Psoas muscle (tissue), 8 donors: ENCODE data around the gene COX4I2. TPM values are rescaled to one million over a fixed set of nuclear protein-coding genes. Genes with fewer than 3 reads are reported as not detected.
"Not testable (repeated sequence)": the region's sequence is repeated elsewhere in the genome, so short reads cannot be mapped to it uniquely, and the experiment has no call there.

Experiments
- ATAC-seq, 4 donors: fragments of 200-7000 bp; cut with Tn5 transposase; one replicate each; pipeline ENCODE4 v1.9.1; 2020; ENCODE audit warnings: moderate library complexity in 3 of 4, mild to moderate bottlenecking in 2 of 4
- DNase-seq, 2 donors: peaks; one replicate each; pipeline ENCODE4 v3.0.0-alpha.2; 2020
- H3K27ac ChIP-seq: fragments of 200-600 bp; one replicate; pipeline ENCODE4 v1.8.0; 2022
- H3K27me3 ChIP-seq, 3 donors: fragments of 200-600 bp in 1 of 3; one replicate each; pipeline versions ENCODE4 v1.6.1 to v1.8.0; 2013 to 2022; ENCODE audit warnings: low read length in 2 of 3, mild to moderate bottlenecking in 2 of 3, moderate library complexity in 1 of 3; ENCODE audit not compliant: insufficient read depth in 3 of 3
- H3K36me3 ChIP-seq, 2 donors: fragments of 200-600 bp in 1 of 2; one replicate each; pipeline versions ENCODE4 v1.6.1 to v1.8.0; 2013 to 2022; ENCODE audit warnings: low read depth in 1 of 2, mild to moderate bottlenecking in 1 of 2, moderate library complexity in 1 of 2; ENCODE audit not compliant: insufficient read depth in 1 of 2
- H3K4me1 ChIP-seq: fragments of 200-600 bp; one replicate; pipeline ENCODE4 v1.8.0; 2022
- H3K4me3 ChIP-seq: fragments of 200-600 bp; one replicate; pipeline ENCODE4 v1.8.0; 2022; ENCODE audit warnings: mild to moderate bottlenecking
- H3K9me3 ChIP-seq: fragments of 200-600 bp; one replicate; pipeline ENCODE4 v1.8.0; 2022
- WGBS, 3 donors: extraction: QIAGEN DNeasy Blood & Tissue Kit; methylation state at CpG; one replicate each; pipeline versions ENCODE4 v1.1.6 to v1.1.7; 2013; 5-methylcytosine and 5-hydroxymethylcytosine counted together
- intact Hi-C, 2 donors: fragments of 100-400 bp; cut with DNase I; formaldehyde crosslinking; loops; one replicate each; pipeline versions ENCODE4 v1.11.0 to v1.14.2; 2022
- polyA plus RNA-seq, 3 donors: library from polyadenylated mRNA; stranded (reverse); fragments of 200-250 nt; gene quantifications; one replicate each; pipeline ENCODE4 v1.2.3, GENCODE V29; 2013
- total RNA-seq, 4 donors: library from RNA; stranded (reverse); fragmentation: NEBNext Ultra II Directional in 2 of 4; extraction: Animal tissue kit (Norgen Biotek cat#: 25700) in 2 of 4; gene quantifications; one replicate each; pipeline versions ENCODE4 v1.2.1 to v1.2.4, GENCODE V29; 2021 to 2023
- TF ChIP-seq, protein P1 (sequence below): fragments of 200-600 bp; IDR thresholded peaks from one replicate; pipeline ENCODE4 v1.8.0; 2022; ENCODE audit warnings: antibody characterized with exemption
- donor health status: healthy with polysubstance abuse.
- donor health status: DM: no; HTN: no; CAD: no; lungs with moderate emphysema.
- donor health status: Bipolar disorder and iron deficiency.
- donor health status: healthy.
- donor health status: DM: yes; HTN: yes; CAD: no.
- donor health status: DM: no; HTN: no; CAD: no.
- donor health status: DM: no; HTN: no; CAD: no.
- donor health status: DM: yes; HTN: yes; CAD: no.

The COX4I2 gene
- total and polyA plus RNA-seq, 7 donors = 3.5 to 13.2 (median 7.0) TPM

DNA sequence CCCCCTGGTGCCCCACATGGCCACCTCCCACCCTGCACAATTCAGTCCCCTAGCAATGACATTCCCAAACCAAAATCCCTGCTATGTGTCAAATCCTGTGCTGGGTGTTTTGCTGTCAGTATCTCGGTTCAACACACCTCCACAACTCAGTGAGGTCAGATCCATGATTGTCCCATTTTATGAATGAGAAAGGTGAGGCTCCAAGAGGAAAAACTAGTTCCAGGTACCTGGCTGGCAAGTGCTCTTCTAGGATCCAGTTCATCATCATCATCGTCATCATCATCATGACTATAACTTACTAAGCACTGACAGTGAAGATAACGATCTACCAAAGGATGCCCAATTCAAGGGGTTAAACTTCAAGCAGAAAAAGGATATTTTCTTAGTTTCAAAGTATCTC lies 17.5 kb upstream of the COX4I2 start:
- no peak for ATAC-seq
- no peaks in the 10 kb centered on the region for H3K4me1 ChIP-seq

GRCh38 chr20:31623123-31623505 lies 14.6 kb upstream of the COX4I2 start:
- H3K36me3 ChIP-seq, H3K9me3 ChIP-seq, H3K4me3 ChIP-seq, H3K27ac ChIP-seq, intact Hi-C loops, H3K27me3 ChIP-seq, ATAC-seq, DNase-seq, H3K4me1 ChIP-seq: not testable (repeated sequence)
- 91 to 95% (median 94%) methylated on average over 6 of the region's 6 CpGs for WGBS, 3 donors

More for the DNA sequence above, 17.5 kb upstream of the COX4I2 start:
- Histone ChIP-seq H3K36me3 (no peaks in the 10 kb centered on the region), H3K27ac (no peak overlapping the region), H3K9me3 (no peaks in the 10 kb centered on the region), H3K4me3 (no peak overlapping the region), H3K27me3 (no peaks in the 10 kb centered on the region)
- 90 to 95% (median 90%) methylated on average over 3 of the region's 3 CpGs for WGBS, 3 donors
- TF ChIP-seq, protein P1, sequence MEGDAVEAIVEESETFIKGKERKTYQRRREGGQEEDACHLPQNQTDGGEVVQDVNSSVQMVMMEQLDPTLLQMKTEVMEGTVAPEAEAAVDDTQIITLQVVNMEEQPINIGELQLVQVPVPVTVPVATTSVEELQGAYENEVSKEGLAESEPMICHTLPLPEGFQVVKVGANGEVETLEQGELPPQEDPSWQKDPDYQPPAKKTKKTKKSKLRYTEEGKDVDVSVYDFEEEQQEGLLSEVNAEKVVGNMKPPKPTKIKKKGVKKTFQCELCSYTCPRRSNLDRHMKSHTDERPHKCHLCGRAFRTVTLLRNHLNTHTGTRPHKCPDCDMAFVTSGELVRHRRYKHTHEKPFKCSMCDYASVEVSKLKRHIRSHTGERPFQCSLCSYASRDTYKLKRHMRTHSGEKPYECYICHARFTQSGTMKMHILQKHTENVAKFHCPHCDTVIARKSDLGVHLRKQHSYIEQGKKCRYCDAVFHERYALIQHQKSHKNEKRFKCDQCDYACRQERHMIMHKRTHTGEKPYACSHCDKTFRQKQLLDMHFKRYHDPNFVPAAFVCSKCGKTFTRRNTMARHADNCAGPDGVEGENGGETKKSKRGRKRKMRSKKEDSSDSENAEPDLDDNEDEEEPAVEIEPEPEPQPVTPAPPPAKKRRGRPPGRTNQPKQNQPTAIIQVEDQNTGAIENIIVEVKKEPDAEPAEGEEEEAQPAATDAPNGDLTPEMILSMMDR = no peak
- no peak for DNase-seq
- intact Hi-C loops = no loop called here

DNA sequence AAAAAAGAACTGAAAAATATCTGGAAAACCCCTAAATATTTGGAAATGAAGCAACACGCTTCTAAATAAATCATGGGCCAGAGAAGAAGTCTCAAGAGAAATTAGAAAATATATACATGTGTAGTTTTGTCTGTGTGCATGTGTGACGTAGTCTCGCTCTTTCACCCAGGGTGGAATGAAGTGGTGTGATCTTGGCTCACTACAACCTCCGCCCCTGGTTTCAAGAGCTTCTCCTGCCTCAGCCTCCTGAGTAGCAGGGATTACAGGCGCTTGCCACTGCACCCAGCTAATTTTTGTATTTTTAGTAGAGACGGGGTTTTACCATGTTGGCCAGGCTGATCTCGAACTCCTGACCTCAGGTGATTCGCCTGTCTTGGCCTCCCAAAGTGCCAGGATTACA lies 11.2 kb upstream of the COX4I2 start:
- H3K27ac ChIP-seq, intact Hi-C loops, H3K4me3 ChIP-seq, DNase-seq, ATAC-seq, H3K9me3 ChIP-seq, H3K27me3 ChIP-seq, H3K4me1 ChIP-seq, H3K36me3 ChIP-seq: not testable (repeated sequence)
- 87 to 94% (median 89%) methylated on average over 8 of the region's 8 CpGs for WGBS, 3 donors

GRCh38 chr20:31628057-31628456 lies 9.7 kb upstream of the COX4I2 start:
- H3K36me3 ChIP-seq, ATAC-seq, H3K27me3 ChIP-seq, H3K27ac ChIP-seq, H3K9me3 ChIP-seq, DNase-seq, H3K4me3 ChIP-seq, H3K4me1 ChIP-seq, intact Hi-C loops: not testable (repeated sequence)
- WGBS, 3 donors = 63 to 74% (median 67%) methylated on average over 2 of the region's 2 CpGs

DNA sequence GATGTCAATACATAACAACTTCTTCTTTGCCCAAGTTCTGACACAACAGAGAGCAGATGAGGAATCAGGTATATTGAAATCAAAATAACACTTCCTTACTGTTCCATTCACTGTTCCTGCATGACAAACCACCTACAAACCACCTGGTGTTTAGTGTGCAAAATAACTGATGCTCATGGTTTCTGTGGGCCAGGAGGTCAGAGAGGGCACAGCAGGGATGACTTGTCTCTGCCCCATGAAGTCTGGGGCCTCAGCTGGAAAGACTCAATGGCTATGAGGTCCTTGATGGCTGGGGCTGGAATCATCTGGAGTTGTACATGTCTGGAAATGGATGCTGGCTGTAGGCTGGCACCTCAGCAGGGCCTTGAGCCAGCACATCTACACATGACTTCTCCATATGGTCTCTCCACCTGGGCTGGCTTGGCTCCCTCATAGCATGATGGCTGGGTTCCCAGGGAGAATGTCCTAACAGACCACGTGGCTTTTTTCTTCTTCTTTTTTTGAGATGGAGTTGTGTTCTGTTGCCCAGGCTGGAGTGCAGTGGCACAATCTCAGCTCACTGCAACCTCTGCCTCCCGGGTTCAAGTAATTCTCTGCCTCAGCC lies 7.4 kb upstream of the COX4I2 start:
- Histone ChIP-seq H3K4me1 (no peaks in the 10 kb centered on the region), H3K36me3 (no peaks in the 10 kb centered on the region), H3K27me3 (no peaks in the 10 kb centered on the region), H3K27ac (no peak overlapping the region), H3K4me3 (no peak overlapping the region), H3K9me3 (no peaks in the 10 kb centered on the region)
- ATAC-seq (no peak), DNase-seq (no peak)
- TF ChIP-seq, protein P1 = no peak
- 37 to 49% (median 42%) methylated on average over 2 of the region's 2 CpGs for WGBS, 3 donors
- intact Hi-C loops = no loop called here

DNA sequence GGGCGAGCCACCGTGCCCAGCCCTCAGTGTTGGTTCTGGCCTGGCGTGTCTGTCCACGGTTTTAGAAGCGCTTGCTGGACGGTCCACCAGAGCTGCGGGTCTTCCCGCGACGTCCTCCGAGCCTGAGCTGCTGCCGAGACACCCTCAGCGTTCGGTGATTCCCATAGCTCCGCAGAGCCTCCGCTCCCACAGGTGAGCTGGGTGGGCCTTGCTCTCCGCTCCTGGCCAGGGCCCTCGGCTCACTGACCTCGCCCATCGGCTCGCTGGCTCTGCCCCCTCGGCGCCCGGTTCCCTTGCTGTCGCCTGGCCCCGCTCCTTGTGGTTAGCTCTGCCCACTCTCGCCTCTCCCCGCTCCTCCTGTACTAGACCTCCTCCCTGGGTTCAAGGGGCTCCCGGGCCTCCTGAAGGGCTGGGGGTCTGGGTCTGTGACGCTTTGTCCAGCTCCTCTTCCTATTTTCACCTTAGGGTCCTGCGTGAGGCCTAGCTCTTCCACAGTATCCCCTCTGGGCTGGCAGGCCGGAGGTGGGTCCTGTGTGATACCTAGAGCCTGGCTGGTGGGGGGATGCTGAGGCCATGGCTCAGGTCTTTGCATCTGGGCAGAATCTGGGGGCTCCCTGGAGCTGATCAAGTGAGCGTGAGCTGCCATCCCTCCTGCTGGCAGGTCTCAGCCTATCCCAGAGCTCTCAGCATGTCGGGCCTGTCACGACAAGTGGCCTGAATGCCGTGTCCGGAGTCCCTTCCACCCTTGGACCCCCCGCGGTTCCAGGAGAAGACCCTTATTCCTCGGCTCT lies 5.0 kb upstream of the COX4I2 start:
- DNase-seq = no peak

More for the DNA sequence above, 5.0 kb upstream of the COX4I2 start:
- intact Hi-C loops = no loop called here
- no peaks in the 10 kb centered on the region for H3K9me3 ChIP-seq
- H3K36me3 ChIP-seq = no peaks in the 10 kb centered on the region
- no peak for ATAC-seq
- H3K27me3 ChIP-seq = peaks cover 0 to 4% (median 0%) of the 10 kb centered on the region in 3 donors
- 91 to 95% (median 94%) methylated on average over 36 to 40 of the region's 40 CpGs for WGBS, 3 donors
- no peaks in the 10 kb centered on the region for H3K4me1 ChIP-seq
- H3K4me3 ChIP-seq = no peak overlapping the region
- TF ChIP-seq, protein P1 = no peak
- H3K27ac ChIP-seq = no peak overlapping the region
